ENCODE data around the gene PTX4. TPM values are rescaled to one million over a fixed set of nuclear protein-coding genes. Genes with fewer than 3 reads are reported as not detected.

The PTX4 gene
- total RNA-seq, 6 experiments from 2014 or later = not detected

- TF ChIP-seq CTCF (IDR thresholded peaks at IDR 0.05) (no peak), POLR2A (IDR thresholded peaks at IDR 0.05) (no peak)
- Histone ChIP-seq H3K27me3 (no peaks in the 10 kb centered on the region), H3K27ac (no peak overlapping the region), H3K4me1 (no peaks in the 10 kb centered on the region), H3K4me3 (no peak overlapping the region), H3K36me3 (no peaks in the 10 kb centered on the region), H3K9me3 (no peaks in the 10 kb centered on the region)
- intact Hi-C loops (cut with DNase I) = no loop called here
- DNase-seq (no peak), ATAC-seq (no peak)
- 100% methylated on average over 3 of the region's 3 CpGs for WGBS (ENCODE audit: insufficient coverage, low coverage, low lambda C conversion rate, missing lambda C conversion rate)
Observed at GRCh38 chr16:1514507-1514906, 25.8 kb upstream of the PTX4 start.

GRCh38 chr16:1512774-1513173 lies 24.0 kb upstream of the PTX4 start:
- H3K9me3 ChIP-seq = no peaks in the 10 kb centered on the region
- 71% methylated on average over 10 of the region's 15 CpGs for WGBS (ENCODE audit: insufficient coverage, low coverage, low lambda C conversion rate, missing lambda C conversion rate)
- no peak overlapping the region for H3K4me3 ChIP-seq
- H3K4me1 ChIP-seq = no peaks in the 10 kb centered on the region
- ATAC-seq (peak; percentile 51 to 67 (median 64)), DNase-seq (no peak)
- no peaks in the 10 kb centered on the region for H3K36me3 ChIP-seq
- no peak for TF ChIP-seq CTCF (IDR thresholded peaks at IDR 0.05)
- no peak for TF ChIP-seq POLR2A (IDR thresholded peaks at IDR 0.05)
- H3K27ac ChIP-seq = peak overlapping the region in 2 of 3 donors; percentile 24 to 51
- intact Hi-C loops (cut with DNase I) = no loop called here
- no peaks in the 10 kb centered on the region for H3K27me3 ChIP-seq

GRCh38 chr16:1511662-1512569 lies 23.2 kb upstream of the PTX4 start:
- intact Hi-C loops (cut with DNase I) = no loop called here
- no peaks in the 10 kb centered on the region for H3K9me3 ChIP-seq
- H3K27ac ChIP-seq = peak overlapping the region in 2 of 3 donors; percentile 24 to 51
- no peak for DNase-seq
- ATAC-seq = peak in 3 of 4 donors; percentile 32 to 54 (median 50)
- H3K4me3 ChIP-seq = no peak overlapping the region
- 71% methylated on average over 23 of the region's 30 CpGs for WGBS (ENCODE audit: insufficient coverage, low coverage, low lambda C conversion rate, missing lambda C conversion rate)
- TF ChIP-seq CTCF (IDR thresholded peaks at IDR 0.05) (no peak), POLR2A (IDR thresholded peaks at IDR 0.05) (no peak)
- no peaks in the 10 kb centered on the region for H3K27me3 ChIP-seq
- no peaks in the 10 kb centered on the region for H3K36me3 ChIP-seq
- H3K4me1 ChIP-seq = no peaks in the 10 kb centered on the region

GRCh38 chr16:1510941-1511351 lies 22.2 kb upstream of the PTX4 start:
- WGBS (ENCODE audit: insufficient coverage, low coverage, low lambda C conversion rate, missing lambda C conversion rate) = 88% methylated on average over 4 of the region's 26 CpGs
- Histone ChIP-seq H3K27me3 (no peaks in the 10 kb centered on the region), H3K4me3 (no peak overlapping the region), H3K27ac (no peak overlapping the region), H3K36me3 (no peaks in the 10 kb centered on the region), H3K9me3 (no peaks in the 10 kb centered on the region), H3K4me1 (no peaks in the 10 kb centered on the region)
- no peak for ATAC-seq
- no peak for TF ChIP-seq CTCF (IDR thresholded peaks at IDR 0.05)
- TF ChIP-seq POLR2A (IDR thresholded peaks at IDR 0.05) = no peak
- no peak for DNase-seq
- intact Hi-C loops (cut with DNase I) = no loop called here

All from right lobe of liver (tissue), 6 donors.